AG04450 (cell line): ENCODE data around the gene CD72. TPM values are rescaled to one million over a fixed set of nuclear protein-coding genes. Genes with fewer than 3 reads are reported as not detected.

Experiments
- CTCF ChIA-PET: fragments of 300-600, 350-600 bp; formaldehyde crosslinking; extraction: SDS; loops from one replicate; lab custom pipeline; 2022; ENCODE audit warnings: antibody characterized with exemption, inconsistent platforms; lab: Charles Lee
- POLR2A ChIA-PET: fragments of 350-600 bp; formaldehyde crosslinking; extraction: SDS; loops from one replicate; lab custom pipeline; 2021; ENCODE audit warnings: antibody characterized with exemption, inconsistent platforms; lab: Yijun Ruan, JAX
- DNase-seq: peaks from one replicate; pipeline ENCODE4 v3.0.0-alpha.2; 2011; ENCODE audit warnings: low read depth, low spot score
- H3K27ac ChIP-seq: one replicate; pipeline ENCODE4 v1.5.1; 2012; ENCODE audit warnings: low read depth, low read length, control low read depth
- H3K27me3 ChIP-seq: one replicate; pipeline ENCODE4 v1.6.0; 2012; ENCODE audit warnings: low read length; ENCODE audit not compliant: control insufficient read depth, insufficient read depth
- H3K4me3 ChIP-seq: 2 replicates; pipeline ENCODE4 v1.5.1; 2011; ENCODE audit warnings: mild to moderate bottlenecking, low read depth, low read length, control low read depth
- H3K9me3 ChIP-seq: 2 replicates; pipeline ENCODE4 v1.5.1; 2012; ENCODE audit warnings: low read length; ENCODE audit not compliant: control insufficient read depth, insufficient read depth
- CTCF ChIP-seq: IDR thresholded peaks from 2 replicates; pipeline ENCODE4 v1.5.1; 2011; ENCODE audit warnings: low read depth, low read length, control low read depth, inconsistent platforms
- polyA plus RNA-seq: library from polyadenylated mRNA; depleted of rRNA; stranded (reverse); fragments of >200 nt; gene quantifications from 2 replicates; pipeline ENCODE4 v1.2.3, GENCODE V29; 2011; rRNA removed
- small RNA-seq: library from RNA; depleted of rRNA; stranded (forward); fragments of <200 nt; gene quantifications from one replicate; pipeline ENCODE3, GENCODE V24; 2012; ENCODE audit warnings: low read depth; ENCODE audit not compliant: insufficient read length

Gene CD72
- polyA plus RNA-seq, 1 experiment: 0.86 TPM

GRCh38 chr9:35563791-35564197, 54.4 kb downstream of the CD72 start:
- POLR2A ChIA-PET: no interaction called here
- H3K4me3 ChIP-seq: no peak overlapping the region
- no peak for DNase-seq
- H3K27me3 ChIP-seq: no peaks in the 10 kb centered on the region
- H3K27ac ChIP-seq: no peak overlapping the region
- no peaks in the 10 kb centered on the region for H3K9me3 ChIP-seq
- CTCF ChIA-PET: interaction anchor here (0.7 to 1.6 kb wide), 3 partner anchors 10 to 83 kb away, joined by 3 to 5 read pairs (median 4); no protein-coding TSS in a partner anchor
- no peak for TF ChIP-seq CTCF

- H3K27ac ChIP-seq: no peak overlapping the region
- no peak for TF ChIP-seq CTCF
- no peaks in the 10 kb centered on the region for H3K9me3 ChIP-seq
- ChIA-PET POLR2A (no interaction called here), CTCF (interaction anchor here (0.7 to 1.6 kb wide), 3 partner anchors 9 to 74 kb away, joined by 3 to 5 read pairs (median 4); no protein-coding TSS in a partner anchor)
- DNase-seq: no peak
- no peak overlapping the region for H3K4me3 ChIP-seq
- no peaks in the 10 kb centered on the region for H3K27me3 ChIP-seq
Observed at GRCh38 chr9:35562895-35563780, 55.1 kb downstream of the CD72 start.

GRCh38 chr9:35561468-35562261, 56.5 kb downstream of the CD72 start:
- DNase-seq: no peak
- CTCF ChIA-PET: interaction anchor here (0.5 kb wide), 1 partner anchor 49 kb away, joined by 3 read pairs; no protein-coding TSS in a partner anchor
- no peak overlapping the region for H3K27ac ChIP-seq
- TF ChIP-seq CTCF: no peak
- POLR2A ChIA-PET: interaction anchor here (1.3 kb wide), 1 partner anchor 446 kb away, joined by 3 read pairs; the partner anchor contains the start of gene ATOSB
- no peak overlapping the region for H3K4me3 ChIP-seq
- no peaks in the 10 kb centered on the region for H3K9me3 ChIP-seq
- H3K27me3 ChIP-seq: no peaks in the 10 kb centered on the region

GRCh38 chr9:35560625-35561337, 57.4 kb downstream of the CD72 start:
- ChIA-PET POLR2A (interaction anchor here (1.3 kb wide), 1 partner anchor 445 kb away, joined by 3 read pairs; the partner anchor contains the start of gene ATOSB), CTCF (interaction anchor here (0.9 kb wide), 1 partner anchor 230 kb away, joined by 3 read pairs; no protein-coding TSS in a partner anchor)

More at GRCh38 chr9:35560625-35561337, 57.4 kb downstream of the CD72 start:
- no peak overlapping the region for H3K27ac ChIP-seq
- H3K27me3 ChIP-seq: no peaks in the 10 kb centered on the region
- no peak overlapping the region for H3K4me3 ChIP-seq
- no peaks in the 10 kb centered on the region for H3K9me3 ChIP-seq
- no peak for DNase-seq
- TF ChIP-seq CTCF: no peak

Small RNAs within 50 kb of the gene (small RNA-seq; reads per million reads assigned to genes)
- gene MIR4667 (not detected), gene RMRP (not detected), gene RPS29P17 (not detected)

Other genes with a start within 250 kb of the CD72 start
- gene RUSC2, start 128.3 kb downstream of the CD72 start, polyA plus RNA-seq: 17.4 and 19.3 TPM in 2 replicates
- gene TESK1, start 13.2 kb downstream of the CD72 start, polyA plus RNA-seq: 12.8 and 14.5 TPM in 2 replicates
- gene SIT1, start 32.5 kb upstream of the CD72 start, polyA plus RNA-seq: not detected in 2 replicates
- 173 and 306 TPM in 2 replicates for gene RMRP, start 39.6 kb upstream of the CD72 start, polyA plus RNA-seq
- 11.8 TPM in 2 replicates for gene CCDC107, start 39.9 kb upstream of the CD72 start, polyA plus RNA-seq
- 1.1 and 1.2 TPM in 2 replicates for gene ARHGEF39, start 46.8 kb upstream of the CD72 start, polyA plus RNA-seq
- gene CA9, start 55.5 kb upstream of the CD72 start, polyA plus RNA-seq: 1.2 and 1.3 TPM in 2 replicates
- gene TPM2, start 71.5 kb upstream of the CD72 start, polyA plus RNA-seq: 1,535 and 1,633 TPM in 2 replicates
- 165 and 224 TPM in 2 replicates for gene TLN1, start 113.8 kb upstream of the CD72 start, polyA plus RNA-seq
- 51.1 and 58.1 TPM in 2 replicates for gene CREB3, start 114.3 kb upstream of the CD72 start, polyA plus RNA-seq
- gene GBA2, start 130.8 kb upstream of the CD72 start, polyA plus RNA-seq: 32.9 and 34.7 TPM in 2 replicates
- gene RGP1, start 130.9 kb upstream of the CD72 start, polyA plus RNA-seq: 20.2 and 20.7 TPM in 2 replicates
- gene MSMP, start 135.9 kb upstream of the CD72 start, polyA plus RNA-seq: not detected in 2 replicates
- 31.9 and 44.6 TPM in 2 replicates for gene NPR2, start 173.2 kb upstream of the CD72 start, polyA plus RNA-seq
- 0.56 and 0.58 TPM in 2 replicates for gene SPAG8, start 193.8 kb upstream of the CD72 start, polyA plus RNA-seq
- gene HINT2, start 196.6 kb upstream of the CD72 start, polyA plus RNA-seq: 17.5 and 18.5 TPM in 2 replicates
- not detected in 2 replicates for gene FAM221B, start 210.3 kb upstream of the CD72 start, polyA plus RNA-seq
- 3.3 and 4.7 TPM in 2 replicates for gene TMEM8B, start 210.8 kb upstream of the CD72 start, polyA plus RNA-seq